Adrenal gland (tissue), 12 donors: Measurements from ENCODE around the gene NELFCD. TPM values are rescaled to one million over a fixed set of nuclear protein-coding genes. Genes with fewer than 3 reads are reported as not detected.

ENCODE experiments used
- DNase-seq, 7 donors: peaks; one replicate each; pipeline ENCODE4 v3.0.0-alpha.2; 2019 to 2020
- H3K27ac ChIP-seq, 5 donors: fragments of 200-600 bp; sonication (generic) in 4 of 5; 1 replicate in 3 of 5; 2 replicates in 2 of 5; pipeline versions ENCODE4 v1.5.1 to v1.8.0; 2016 to 2020; ENCODE audit warnings: mild to moderate bottlenecking in 1 of 5
- H3K27me3 ChIP-seq: fragments of 200-600 bp; 2 replicates; pipeline ENCODE4 v1.8.0; 2021
- H3K36me3 ChIP-seq, 2 donors: fragments of 200-600 bp; replicated peaks in 1 of 2; 1 replicate in 1 of 2; 2 replicates in 1 of 2; pipeline versions ENCODE4 v1.5.1 to v1.8.0; 2018 to 2022
- H3K4me1 ChIP-seq, 2 donors: fragments of 200-600 bp; replicated peaks in 1 of 2; 1 replicate in 1 of 2; 2 replicates in 1 of 2; pipeline versions ENCODE4 v1.5.1 to v1.8.0; 2018 to 2021
- H3K4me3 ChIP-seq, 4 donors: fragments of 200-600 bp; sonication (generic) in 3 of 4; one replicate each; pipeline ENCODE4 v1.5.1; 2016 to 2018
- H3K9me3 ChIP-seq, 3 donors: fragments of 200-600 bp; sonication (generic) in 1 of 3; replicated peaks in 1 of 3; 1 replicate in 2 of 3; 2 replicates in 1 of 3; pipeline versions ENCODE4 v1.5.1 to v1.8.0; 2016 to 2021
- POLR2A ChIP-seq, 2 donors: fragments of 450-650 bp; IDR thresholded peaks; one replicate each; pipeline ENCODE4 v1.6.1; 2017; ENCODE audit warnings: antibody characterized with exemption in 2 of 2, mild to moderate bottlenecking in 2 of 2, moderate library complexity in 1 of 2
- WGBS, 4 donors: extraction: QIAGEN DNeasy Blood & Tissue Kit in 2 of 4; methylation state at CpG; one replicate each; pipeline versions ENCODE4 v1.1.5 to v1.1.7; 2013 to 2017; 5-methylcytosine and 5-hydroxymethylcytosine counted together
- intact Hi-C, 2 donors: fragments of 100-400 bp; cut with DNase I; formaldehyde crosslinking; loops; one replicate each; pipeline versions ENCODE4 v1.14.1 to v1.15.0; 2022 to 2023
- polyA plus RNA-seq, 3 donors: library from polyadenylated mRNA; stranded (reverse); fragments of 200-250 nt in 2 of 3; fragments of 350-450 nt in 1 of 3; fragmentation: Illumina TruSeq in 1 of 3; extraction: RNeasy Lipid Tissue Mini Kit (QIAGEN cat#74804) in 1 of 3; gene quantifications; one replicate each; pipeline ENCODE4 v1.2.3, GENCODE V29; 2013 to 2014
- total RNA-seq, 9 donors: library from RNA; depleted of rRNA in 4 of 9; stranded (reverse); fragments of >200 nt in 4 of 9; fragments of 120-200 nt in 1 of 9; fragmentation: NEBNext Ultra II Directional in 1 of 9; extraction: Animal tissue kit (Norgen Biotek cat#: 25700) in 1 of 9; gene quantifications; one replicate each; pipeline versions ENCODE4 v1.1.0 to v1.2.4, GENCODE V29; 2013 to 2023
- TF ChIP-seq, protein P1 (sequence below), 6 experiments: fragments of 450-650 bp in 4 of 6; fragments of 200-600 bp in 2 of 6; sonication (generic) in 1 of 6; IDR thresholded peaks; 1 replicate in 5 of 6; 2 replicates in 1 of 6; pipeline versions ENCODE4 v1.5.1 to v1.8.0; 2016 to 2021; ENCODE audit warnings: antibody characterized with exemption in 6 of 6, mild to moderate bottlenecking in 2 of 6, moderate library complexity in 1 of 6
- donor health status: healthy with polysubstance abuse.
- donor health status: Bipolar disorder and iron deficiency.
- donor health status: DM: yes; HTN: yes; CAD: no.
- donor health status: DM: no; HTN: no; CAD: no.
- donor health status: DM: no; HTN: no; CAD: no.
- donor health status: DM: yes; HTN: yes; CAD: no.

Gene NELFCD
- total and polyA plus RNA-seq, 12 donors: 47.1 to 107 (median 75.0) TPM

- WGBS, 4 donors: 89 to 92% (median 91%) methylated on average over 12 of the region's 12 CpGs
- Histone ChIP-seq H3K4me1 (no peaks in the 10 kb centered on the region), H3K27me3 (no peaks in the 10 kb centered on the region), H3K27ac (no peak overlapping the region), H3K9me3 (no peaks in the 10 kb centered on the region), H3K4me3 (no peak overlapping the region), H3K36me3 (peaks cover 0 to 87% of the 10 kb centered on the region in 2 donors)
- TF ChIP-seq, protein P1, sequence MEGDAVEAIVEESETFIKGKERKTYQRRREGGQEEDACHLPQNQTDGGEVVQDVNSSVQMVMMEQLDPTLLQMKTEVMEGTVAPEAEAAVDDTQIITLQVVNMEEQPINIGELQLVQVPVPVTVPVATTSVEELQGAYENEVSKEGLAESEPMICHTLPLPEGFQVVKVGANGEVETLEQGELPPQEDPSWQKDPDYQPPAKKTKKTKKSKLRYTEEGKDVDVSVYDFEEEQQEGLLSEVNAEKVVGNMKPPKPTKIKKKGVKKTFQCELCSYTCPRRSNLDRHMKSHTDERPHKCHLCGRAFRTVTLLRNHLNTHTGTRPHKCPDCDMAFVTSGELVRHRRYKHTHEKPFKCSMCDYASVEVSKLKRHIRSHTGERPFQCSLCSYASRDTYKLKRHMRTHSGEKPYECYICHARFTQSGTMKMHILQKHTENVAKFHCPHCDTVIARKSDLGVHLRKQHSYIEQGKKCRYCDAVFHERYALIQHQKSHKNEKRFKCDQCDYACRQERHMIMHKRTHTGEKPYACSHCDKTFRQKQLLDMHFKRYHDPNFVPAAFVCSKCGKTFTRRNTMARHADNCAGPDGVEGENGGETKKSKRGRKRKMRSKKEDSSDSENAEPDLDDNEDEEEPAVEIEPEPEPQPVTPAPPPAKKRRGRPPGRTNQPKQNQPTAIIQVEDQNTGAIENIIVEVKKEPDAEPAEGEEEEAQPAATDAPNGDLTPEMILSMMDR (IDR thresholded peaks at IDR 0.05): no peak
- TF ChIP-seq POLR2A (IDR thresholded peaks at IDR 0.05): no peak
- no peak for DNase-seq
- intact Hi-C loops: no loop called here
Observed at GRCh38 chr20:58996226-58996611, 15.2 kb downstream of the NELFCD start.

GRCh38 chr20:58997141-58997770 lies 16.2 kb downstream of the NELFCD start:
- DNase-seq: no peak
- intact Hi-C loops: no loop called here
- Histone ChIP-seq H3K9me3 (no peaks in the 10 kb centered on the region), H3K27ac (no peak overlapping the region), H3K4me1 (no peaks in the 10 kb centered on the region), H3K27me3 (no peaks in the 10 kb centered on the region), H3K36me3 (peaks cover 0 to 85% of the 10 kb centered on the region in 2 donors), H3K4me3 (no peak overlapping the region)
- WGBS, 4 donors: 91 to 95% (median 92%) methylated on average over 24 of the region's 24 CpGs
- TF ChIP-seq POLR2A (IDR thresholded peaks at IDR 0.05): no peak
- TF ChIP-seq, protein P1 (IDR thresholded peaks at IDR 0.05): no peak

GRCh38 chr20:58998656-58999055 lies 17.6 kb downstream of the NELFCD start:
- WGBS, 4 donors: 85 to 91% (median 87%) methylated on average over 11 of the region's 11 CpGs

GRCh38 chr20:59000326-59000725 lies 19.3 kb downstream of the NELFCD start:
- DNase-seq: no peak
- H3K4me1 ChIP-seq: peaks cover 5 to 18% of the 10 kb centered on the region in 2 donors
- H3K27ac ChIP-seq: no peak overlapping the region
- no peaks in the 10 kb centered on the region for H3K27me3 ChIP-seq
- H3K4me3 ChIP-seq: no peak overlapping the region
- peaks cover 0 to 54% of the 10 kb centered on the region in 2 donors for H3K36me3 ChIP-seq
- 59 to 82% (median 70%) methylated on average over 3 of the region's 3 CpGs for WGBS, 4 donors
- no peak for TF ChIP-seq POLR2A (IDR thresholded peaks at IDR 0.05)
- no peaks in the 10 kb centered on the region for H3K9me3 ChIP-seq
- intact Hi-C loops: no loop called here

More at GRCh38 chr20:58998656-58999055, 17.6 kb downstream of the NELFCD start:
- intact Hi-C loops: no loop called here
- Histone ChIP-seq H3K4me3 (no peak overlapping the region), H3K27me3 (no peaks in the 10 kb centered on the region), H3K4me1 (peaks cover 0 to under 1% of the 10 kb centered on the region in 2 donors), H3K36me3 (peaks cover 0 to 71% of the 10 kb centered on the region in 2 donors), H3K27ac (no peak overlapping the region), H3K9me3 (no peaks in the 10 kb centered on the region)
- TF ChIP-seq POLR2A (IDR thresholded peaks at IDR 0.05): no peak
- TF ChIP-seq, protein P1 (IDR thresholded peaks at IDR 0.05): no peak
- DNase-seq: no peak

DNA sequence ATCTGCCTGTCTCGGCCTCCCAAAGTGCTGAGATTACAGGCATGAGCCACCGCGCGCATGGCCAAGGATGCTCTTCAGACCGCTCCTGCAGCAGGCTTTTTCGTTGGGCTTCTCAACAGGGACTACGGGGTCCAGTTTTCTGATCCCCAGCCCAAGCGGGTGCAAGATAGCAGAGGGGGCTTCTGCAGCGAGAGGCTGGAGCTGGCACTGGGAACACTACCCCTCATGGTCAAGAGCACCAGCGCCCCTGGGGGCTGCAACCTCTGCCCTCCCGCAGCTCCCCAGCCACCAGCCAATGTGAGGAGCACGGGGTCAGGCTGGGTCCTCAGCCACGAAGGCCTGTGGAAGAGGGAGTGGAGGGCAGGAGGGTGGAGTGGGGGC lies 20.0 kb downstream of the NELFCD start:
- H3K4me1 ChIP-seq: peaks cover 10 to 25% of the 10 kb centered on the region in 2 donors
- no peaks in the 10 kb centered on the region for H3K27me3 ChIP-seq
- H3K36me3 ChIP-seq: peaks cover 0 to 47% of the 10 kb centered on the region in 2 donors
- intact Hi-C loops: no loop called here
- DNase-seq: no peak
- WGBS, 4 donors: 88 to 93% (median 89%) methylated on average over 3 to 13 of the region's 13 CpGs
- no peak overlapping the region for H3K4me3 ChIP-seq
- no peak overlapping the region for H3K27ac ChIP-seq
- TF ChIP-seq POLR2A (IDR thresholded peaks at IDR 0.05): no peak
- TF ChIP-seq, protein P1 (IDR thresholded peaks at IDR 0.05): no peak
- no peaks in the 10 kb centered on the region for H3K9me3 ChIP-seq
